Endothelial cell of umbilical vein (primary cell): ENCODE results near the gene SLIT1. TPM values are rescaled to one million over a fixed set of nuclear protein-coding genes. Genes with fewer than 3 reads are reported as not detected.

Experiments
- BruUV-seq: library from RNA; stranded (reverse); fragments of 400-500 nt; replicated peaks from 2 replicates; lab custom pipeline; 2021; lab: Mats Ljungman, UMichigan
- CTCF ChIA-PET: fragments of 300-600, 350-600 bp; sonication (Branson Sonifier 250); formaldehyde crosslinking; loops from one replicate; lab custom pipeline; 2021; ENCODE audit warnings: antibody characterized with exemption, inconsistent platforms; lab: Charles Lee
- POLR2A ChIA-PET: fragments of 300-600, 350-600 bp; sonication (Branson Sonifier 250); formaldehyde crosslinking; loops from one replicate; lab custom pipeline; 2021; ENCODE audit warnings: antibody characterized with exemption, inconsistent platforms; lab: Charles Lee
- DNase-seq: peaks from one replicate; pipeline ENCODE4 v3.0.0-alpha.2; 2011; ENCODE audit warnings: low read depth, low spot score
- FAIRE-seq: peaks from 2 replicates; lab custom pipeline; 2011; peaks lifted over from hg19 to GRCh38; lab: Jason Lieb, UNC
- H2AFZ ChIP-seq: 2 replicates; pipeline ENCODE4 v1.6.0; 2012; ENCODE audit warnings: low read depth, low read length, control low read depth, inconsistent platforms
- H3K27ac ChIP-seq: 2 replicates; pipeline ENCODE4 v1.5.1; 2011; ENCODE audit warnings: low read depth, mild to moderate bottlenecking, control low read depth, low read length, moderate library complexity; ENCODE audit not compliant: insufficient read depth
- H3K27me3 ChIP-seq, 2 experiments: 2 replicates each; pipeline versions ENCODE4 v1.6.0 to v1.6.1; 2011; ENCODE audit warnings: low read length in 2 of 2, mixed read lengths in 1 of 2; ENCODE audit not compliant: control insufficient read depth in 2 of 2, insufficient read depth in 2 of 2
- H3K36me3 ChIP-seq, 2 experiments: 2 replicates in 1 of 2; 3 replicates in 1 of 2; pipeline ENCODE4 v1.5.1; 2011; ENCODE audit warnings: low read length in 2 of 2, mild to moderate bottlenecking in 1 of 2, moderate library complexity in 1 of 2; ENCODE audit not compliant: control insufficient read depth in 2 of 2, insufficient read depth in 2 of 2; ENCODE audit errors: extremely low read depth in 1 of 2
- H3K4me1 ChIP-seq: 3 replicates; pipeline ENCODE4 v1.5.1; 2011; ENCODE audit warnings: mild to moderate bottlenecking, low read length; ENCODE audit not compliant: control insufficient read depth, insufficient read depth; ENCODE audit errors: extremely low read depth
- H3K4me2 ChIP-seq: 2 replicates; pipeline ENCODE4 v1.6.1; 2011; ENCODE audit warnings: low read length, control low read depth, mixed read lengths; ENCODE audit not compliant: insufficient read depth
- H3K4me3 ChIP-seq, 3 experiments: fragments of 200-600 bp in 1 of 3; sonication (generic), shearing (Covaris generic) in 1 of 3; replicated peaks in 1 of 3; 2 replicates each; pipeline ENCODE4 v1.5.1; 2011 to 2016; ENCODE audit warnings: control low read depth in 3 of 3, low read length in 3 of 3, mild to moderate bottlenecking in 2 of 3, inconsistent platforms in 1 of 3, low read depth in 1 of 3, moderate library complexity in 1 of 3; ENCODE audit not compliant: insufficient read depth in 1 of 3
- H3K79me2 ChIP-seq: 2 replicates; pipeline ENCODE4 v1.6.0; 2012; ENCODE audit warnings: low read length, inconsistent platforms; ENCODE audit not compliant: control insufficient read depth, insufficient read depth
- H3K9ac ChIP-seq: replicated peaks from 2 replicates; pipeline ENCODE3; 2011; ENCODE audit warnings: low read length, control low read depth; ENCODE audit not compliant: insufficient read depth; ENCODE audit errors: extremely low read depth
- H3K9me1 ChIP-seq: replicated peaks from 3 replicates; pipeline ENCODE4 v1.6.0; 2011; ENCODE audit warnings: mild to moderate bottlenecking, low read length; ENCODE audit not compliant: control insufficient read depth, insufficient read depth; ENCODE audit errors: extremely low read depth
- H3K9me3 ChIP-seq: replicated peaks from 2 replicates; pipeline ENCODE4 v1.5.1; 2012; ENCODE audit warnings: low read length, inconsistent platforms; ENCODE audit not compliant: control insufficient read depth, insufficient read depth
- H4K20me1 ChIP-seq: replicated peaks from 2 replicates; pipeline ENCODE3; 2011; ENCODE audit warnings: mild to moderate bottlenecking, low read length; ENCODE audit not compliant: control insufficient read depth, insufficient read depth; ENCODE audit errors: extremely low read depth
- EZH2 ChIP-seq: IDR thresholded peaks from 2 replicates; pipeline ENCODE4 v1.6.1; 2012; ENCODE audit warnings: borderline replicate concordance, low read depth, mild to moderate bottlenecking, moderate library complexity, low read length, inconsistent platforms; ENCODE audit not compliant: severe bottlenecking
- FOS ChIP-seq: IDR thresholded peaks from 2 replicates; pipeline ENCODE4 v1.6.1; 2011; ENCODE audit warnings: mild to moderate bottlenecking, low read length, moderate library complexity, borderline replicate concordance; ENCODE audit not compliant: insufficient read depth
- GATA2 ChIP-seq: IDR thresholded peaks from 2 replicates; pipeline ENCODE4 v1.7.0; 2011; ENCODE audit warnings: low read depth, mild to moderate bottlenecking, moderate library complexity, mixed read lengths, low read length; ENCODE audit not compliant: insufficient read length, insufficient read depth
- JUN ChIP-seq: IDR thresholded peaks from 2 replicates; pipeline ENCODE4 v1.6.1; 2011; ENCODE audit warnings: borderline replicate concordance, low read depth; ENCODE audit not compliant: insufficient read length, insufficient read depth
- MYC ChIP-seq: IDR thresholded peaks from one replicate; pipeline ENCODE4 v1.6.1; 2011; ENCODE audit warnings: mild to moderate bottlenecking, low read depth, low read length
- POLR2A ChIP-seq: IDR thresholded peaks from 2 replicates; pipeline ENCODE4 v1.6.1; 2012; ENCODE audit warnings: low read depth, mild to moderate bottlenecking, control low read depth, low read length
- POLR2AphosphoS5 ChIP-seq: IDR thresholded peaks from 2 replicates; pipeline ENCODE4 v1.6.1; 2012; ENCODE audit warnings: low read depth, mild to moderate bottlenecking, control low read depth, low read length, moderate library complexity; ENCODE audit not compliant: insufficient read depth
- dilution Hi-C: fragments of 300-500 bp; cut with MboI; formaldehyde crosslinking; loops from one replicate; pipeline ENCODE4 v1.15.0; 2019; ENCODE audit warnings: low sequenced_read_pairs; ENCODE audit not compliant: extremely low pct_ligation_motif_present
- intact Hi-C: fragments of 100-400 bp; cut with micrococcal nuclease; formaldehyde crosslinking; loops from one replicate; pipeline ENCODE4 v1.10.0; 2022
- polyA plus RNA-seq, 4 experiments: library from polyadenylated mRNA; depleted of rRNA in 3 of 4; stranded (reverse) in 3 of 4; unstranded in 1 of 4; fragments of >200 nt; gene quantifications; 2 replicates each; pipeline versions ENCODE4 v1.2.1 to v1.2.3, GENCODE V29; 2011 to 2012; ENCODE audit warnings: missing spikeins in 1 of 4
- total RNA-seq: library from RNA; stranded (reverse); gene quantifications from 2 replicates; pipeline ENCODE4 v1.2.3, GENCODE V29; 2021
- TF ChIP-seq, protein P1 (sequence below): IDR thresholded peaks from 2 replicates; pipeline ENCODE4 v1.6.1; 2011; ENCODE audit not compliant: insufficient read depth, insufficient read length
- TF ChIP-seq, protein P2 (sequence below), 2 donors: IDR thresholded peaks; 1 replicate in 1 of 2; 2 replicates in 1 of 2; pipeline ENCODE4 v1.5.1; 2011; ENCODE audit warnings: low read length in 2 of 2, mild to moderate bottlenecking in 2 of 2, moderate library complexity in 2 of 2, control low read depth in 1 of 2, inconsistent platforms in 1 of 2, low read depth in 1 of 2; ENCODE audit not compliant: insufficient read depth in 1 of 2; ENCODE audit errors: extremely low read depth in 1 of 2

The SLIT1 gene
- total and polyA plus RNA-seq, 2 donors (not counting 3 experiments of a cell fraction or from before 2014, with no cell fraction given), result 0.04 to 0.20 TPM

DNA sequence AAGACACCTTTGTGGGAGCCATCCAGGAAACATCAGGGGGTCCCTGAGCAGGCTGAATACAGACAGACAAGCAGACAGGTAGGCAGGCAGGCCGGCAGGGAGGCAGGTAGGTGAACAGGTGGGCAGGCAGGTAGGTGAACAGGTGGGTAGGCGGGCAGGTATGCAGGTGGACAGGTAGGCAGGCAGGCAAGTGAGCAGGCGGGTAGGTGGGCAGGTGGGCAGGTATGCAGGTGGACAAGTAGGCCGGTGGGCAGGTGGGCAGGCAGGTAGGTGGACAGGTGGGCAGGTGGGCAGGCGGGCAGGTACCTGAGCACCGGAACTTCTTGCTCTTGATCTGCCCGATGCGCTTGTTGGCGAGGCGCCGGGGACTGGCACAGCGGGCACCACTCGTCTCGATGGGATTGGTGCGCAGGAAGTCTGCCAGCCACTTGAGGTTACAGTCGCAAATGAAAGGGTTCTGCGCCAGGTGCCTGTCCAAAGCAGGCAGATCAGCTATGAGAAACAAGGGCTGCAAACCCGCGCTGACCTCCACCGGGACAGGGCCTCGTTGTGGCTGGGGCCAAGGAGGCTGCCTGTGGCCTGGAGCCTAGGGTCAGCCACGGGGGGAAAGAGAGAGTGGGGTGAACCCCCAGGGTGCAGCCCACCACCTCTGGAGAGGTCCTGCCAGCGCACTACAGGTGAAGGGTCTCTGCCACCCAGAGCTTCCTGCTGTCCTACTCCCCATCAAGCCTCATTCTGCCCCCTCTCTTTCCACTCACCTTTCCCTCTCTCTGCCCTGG is 136.9 kb downstream of the SLIT1 start:
- no peaks in the 10 kb centered on the region for H3K9me1 ChIP-seq
- no peak for TF ChIP-seq GATA2
- no peak for TF ChIP-seq MYC
- TF ChIP-seq, protein P1, sequence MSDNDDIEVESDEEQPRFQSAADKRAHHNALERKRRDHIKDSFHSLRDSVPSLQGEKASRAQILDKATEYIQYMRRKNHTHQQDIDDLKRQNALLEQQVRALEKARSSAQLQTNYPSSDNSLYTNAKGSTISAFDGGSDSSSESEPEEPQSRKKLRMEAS, result no peak
- TF ChIP-seq POLR2A, result no peak
- TF ChIP-seq, protein P2, sequence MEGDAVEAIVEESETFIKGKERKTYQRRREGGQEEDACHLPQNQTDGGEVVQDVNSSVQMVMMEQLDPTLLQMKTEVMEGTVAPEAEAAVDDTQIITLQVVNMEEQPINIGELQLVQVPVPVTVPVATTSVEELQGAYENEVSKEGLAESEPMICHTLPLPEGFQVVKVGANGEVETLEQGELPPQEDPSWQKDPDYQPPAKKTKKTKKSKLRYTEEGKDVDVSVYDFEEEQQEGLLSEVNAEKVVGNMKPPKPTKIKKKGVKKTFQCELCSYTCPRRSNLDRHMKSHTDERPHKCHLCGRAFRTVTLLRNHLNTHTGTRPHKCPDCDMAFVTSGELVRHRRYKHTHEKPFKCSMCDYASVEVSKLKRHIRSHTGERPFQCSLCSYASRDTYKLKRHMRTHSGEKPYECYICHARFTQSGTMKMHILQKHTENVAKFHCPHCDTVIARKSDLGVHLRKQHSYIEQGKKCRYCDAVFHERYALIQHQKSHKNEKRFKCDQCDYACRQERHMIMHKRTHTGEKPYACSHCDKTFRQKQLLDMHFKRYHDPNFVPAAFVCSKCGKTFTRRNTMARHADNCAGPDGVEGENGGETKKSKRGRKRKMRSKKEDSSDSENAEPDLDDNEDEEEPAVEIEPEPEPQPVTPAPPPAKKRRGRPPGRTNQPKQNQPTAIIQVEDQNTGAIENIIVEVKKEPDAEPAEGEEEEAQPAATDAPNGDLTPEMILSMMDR (IDR thresholded peaks at IDR 0.05; ENCODE audit: extremely low read depth in 1 of 2, insufficient read depth in 1 of 2, low read depth in 1 of 2, low read length in 2 of 2), result no peak
- no peak for TF ChIP-seq EZH2
- TF ChIP-seq POLR2AphosphoS5, result no peak
- no peak for TF ChIP-seq FOS
- TF ChIP-seq JUN, result no peak
- FAIRE-seq (no peak), DNase-seq (no peak)
- no peak overlapping the region for H3K9ac ChIP-seq
- H3K36me3 ChIP-seq, result no peaks in the 10 kb centered on the region
- H3K27ac ChIP-seq, result no peak overlapping the region
- no peaks in the 10 kb centered on the region for H3K79me2 ChIP-seq
- no peaks in the 10 kb centered on the region for H3K4me1 ChIP-seq
- no peaks in the 10 kb centered on the region for H4K20me1 ChIP-seq
- H3K4me3 ChIP-seq, result no peak overlapping the region
- ChIA-PET CTCF (interaction anchor here (0.7 to 2.8 kb wide), 3 partner anchors 12 to 24 kb away, joined by 3 to 12 read pairs (median 4); no protein-coding TSS in a partner anchor), POLR2A (no interaction called here)
- no peak overlapping the region for H2AFZ ChIP-seq
- BruUV-seq, result no TSS peak
- peaks cover 0 to 2% of the 10 kb centered on the region in 2 experiments for H3K27me3 ChIP-seq
- intact Hi-C loops (no loop called here), dilution Hi-C loops (no loop called here)
- H3K9me3 ChIP-seq, result no peaks in the 10 kb centered on the region
- no peak overlapping the region for H3K4me2 ChIP-seq
